GM13976 (cell line): ENCODE results near the gene PARN.

ENCODE experiments used
- DNase-seq: peaks from one replicate; pipeline ENCODE4 v3.0.0; 2012; ENCODE audit warnings: low spot score
- in situ Hi-C: fragments of 300-500 bp; cut with MboI; formaldehyde crosslinking; loops from one replicate; pipeline ENCODE4 v1.12.0; 2022; ENCODE audit warnings: low sequenced_read_pairs, mixed read lengths, inconsistent platforms; ENCODE audit not compliant: unreplicated experiment
- TF ChIP-seq, protein P1 (sequence below): IDR thresholded peaks from 2 replicates; pipeline ENCODE4 v1.5.1; 2012; ENCODE audit warnings: borderline replicate concordance, mild to moderate bottlenecking; ENCODE audit not compliant: insufficient read depth; ENCODE audit errors: extremely low read depth, missing control alignments, control extremely low read depth

The PARN gene

DNA sequence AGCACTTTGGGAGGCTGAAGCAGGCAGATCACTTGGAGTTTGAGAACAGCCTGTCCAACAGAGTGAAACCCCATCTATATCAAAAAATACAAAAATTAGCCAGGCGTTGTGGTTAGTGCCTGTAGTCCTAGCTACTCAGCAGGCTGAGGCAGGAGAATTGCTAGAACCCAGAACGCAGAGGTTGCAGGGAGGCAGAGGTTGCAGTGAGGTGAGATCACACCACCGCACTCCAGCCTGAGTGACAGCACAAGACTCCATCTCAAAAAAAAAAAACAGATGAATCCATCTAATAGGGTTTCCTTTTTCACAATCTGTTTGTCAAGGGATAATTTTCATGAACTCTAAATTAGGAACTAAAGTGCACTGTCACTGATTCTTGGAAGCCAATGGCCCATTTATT, 99.0 kb downstream of the PARN start:
- DNase-seq, result no peak
- TF ChIP-seq, protein P1, sequence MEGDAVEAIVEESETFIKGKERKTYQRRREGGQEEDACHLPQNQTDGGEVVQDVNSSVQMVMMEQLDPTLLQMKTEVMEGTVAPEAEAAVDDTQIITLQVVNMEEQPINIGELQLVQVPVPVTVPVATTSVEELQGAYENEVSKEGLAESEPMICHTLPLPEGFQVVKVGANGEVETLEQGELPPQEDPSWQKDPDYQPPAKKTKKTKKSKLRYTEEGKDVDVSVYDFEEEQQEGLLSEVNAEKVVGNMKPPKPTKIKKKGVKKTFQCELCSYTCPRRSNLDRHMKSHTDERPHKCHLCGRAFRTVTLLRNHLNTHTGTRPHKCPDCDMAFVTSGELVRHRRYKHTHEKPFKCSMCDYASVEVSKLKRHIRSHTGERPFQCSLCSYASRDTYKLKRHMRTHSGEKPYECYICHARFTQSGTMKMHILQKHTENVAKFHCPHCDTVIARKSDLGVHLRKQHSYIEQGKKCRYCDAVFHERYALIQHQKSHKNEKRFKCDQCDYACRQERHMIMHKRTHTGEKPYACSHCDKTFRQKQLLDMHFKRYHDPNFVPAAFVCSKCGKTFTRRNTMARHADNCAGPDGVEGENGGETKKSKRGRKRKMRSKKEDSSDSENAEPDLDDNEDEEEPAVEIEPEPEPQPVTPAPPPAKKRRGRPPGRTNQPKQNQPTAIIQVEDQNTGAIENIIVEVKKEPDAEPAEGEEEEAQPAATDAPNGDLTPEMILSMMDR, result no peak
- in situ Hi-C loops, result loop anchor here (25.0 kb wide), 1 partner anchor 594 kb away; no protein-coding TSS in a partner anchor

DNA sequence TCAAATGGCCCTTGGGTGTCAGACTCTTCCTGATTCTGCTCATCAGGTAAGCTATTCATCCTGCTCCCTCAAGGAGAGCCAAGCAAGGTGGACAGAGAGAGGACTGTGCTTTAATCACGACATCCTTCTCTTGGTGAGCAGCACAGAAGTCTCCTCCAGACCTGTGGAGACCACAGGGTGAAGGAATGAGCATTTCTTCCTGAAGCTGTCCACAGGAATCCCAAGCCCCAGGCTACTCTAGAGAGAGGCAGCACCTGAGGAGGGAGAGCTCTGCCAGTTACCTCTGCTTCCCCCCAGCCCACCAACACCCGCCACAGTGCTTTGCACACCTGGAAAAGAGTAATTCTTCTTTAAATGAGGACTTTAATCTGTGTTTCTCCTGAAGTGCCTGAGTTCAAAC, 100.0 kb downstream of the PARN start:
- TF ChIP-seq, protein P1, result no peak

DNA sequence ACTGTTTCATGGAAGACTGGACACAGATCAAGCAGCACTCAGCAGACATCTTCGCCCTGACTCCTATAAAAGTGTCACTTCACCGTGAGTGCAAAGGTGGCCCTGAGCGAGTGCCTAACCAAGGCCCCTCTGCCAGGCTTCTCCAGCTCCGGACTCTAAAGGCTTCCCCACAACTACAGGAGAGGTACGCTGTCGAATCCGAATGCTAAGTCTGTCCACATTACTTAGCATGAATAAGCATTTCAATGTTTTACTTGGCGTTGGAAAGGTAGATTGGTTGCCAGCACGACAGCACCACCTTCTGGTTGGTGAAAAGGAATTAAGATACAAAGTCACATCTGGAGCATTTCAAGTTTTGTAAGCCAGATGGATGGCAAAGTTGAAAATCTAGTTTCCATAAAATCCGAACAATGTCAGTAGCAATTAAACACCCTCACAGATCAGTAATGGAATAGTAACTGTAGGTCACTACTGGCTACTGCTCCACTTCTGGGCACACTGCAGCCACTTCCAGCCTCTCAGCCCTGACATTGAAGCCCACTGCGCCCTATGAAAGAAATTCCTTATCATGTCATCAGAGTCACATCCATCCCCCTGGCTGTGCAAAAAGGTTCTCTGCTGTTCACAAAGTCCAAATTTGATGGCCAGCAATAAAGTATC, 100.9 kb downstream of the PARN start:
- peak; percentile 69 for DNase-seq
- in situ Hi-C loops, result loop anchor here (5.0 to 25.0 kb wide), 2 partner anchors 227 to 592 kb away; no protein-coding TSS in a partner anchor
- TF ChIP-seq, protein P1, result peak; percentile 44

More for the DNA sequence above, 100.0 kb downstream of the PARN start:
- no peak for DNase-seq
- in situ Hi-C loops, result loop anchor here (25.0 kb wide), 1 partner anchor 593 kb away; no protein-coding TSS in a partner anchor

DNA sequence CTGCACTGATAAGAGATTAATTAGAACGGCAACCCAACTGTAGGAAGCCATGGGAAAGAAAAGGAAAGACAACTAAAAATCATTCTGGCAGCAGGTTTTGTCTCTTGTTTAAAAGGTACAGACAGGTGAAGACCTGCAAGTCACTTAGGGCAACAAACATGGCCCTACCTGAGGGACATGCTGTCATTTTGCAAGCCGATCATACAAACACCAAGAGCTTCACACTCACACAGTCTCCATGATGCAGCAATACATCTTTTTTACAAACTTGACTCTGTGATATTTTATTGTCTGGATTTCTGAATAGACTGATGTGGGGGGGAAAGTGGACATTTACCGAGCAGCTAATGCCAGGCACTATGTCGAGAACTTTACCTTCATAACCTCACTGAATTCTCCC, 101.8 kb downstream of the PARN start:
- TF ChIP-seq, protein P1, result no peak
- no peak for DNase-seq
- in situ Hi-C loops, result loop anchor here (5.0 to 25.0 kb wide), 2 partner anchors 226 to 591 kb away; no protein-coding TSS in a partner anchor

DNA sequence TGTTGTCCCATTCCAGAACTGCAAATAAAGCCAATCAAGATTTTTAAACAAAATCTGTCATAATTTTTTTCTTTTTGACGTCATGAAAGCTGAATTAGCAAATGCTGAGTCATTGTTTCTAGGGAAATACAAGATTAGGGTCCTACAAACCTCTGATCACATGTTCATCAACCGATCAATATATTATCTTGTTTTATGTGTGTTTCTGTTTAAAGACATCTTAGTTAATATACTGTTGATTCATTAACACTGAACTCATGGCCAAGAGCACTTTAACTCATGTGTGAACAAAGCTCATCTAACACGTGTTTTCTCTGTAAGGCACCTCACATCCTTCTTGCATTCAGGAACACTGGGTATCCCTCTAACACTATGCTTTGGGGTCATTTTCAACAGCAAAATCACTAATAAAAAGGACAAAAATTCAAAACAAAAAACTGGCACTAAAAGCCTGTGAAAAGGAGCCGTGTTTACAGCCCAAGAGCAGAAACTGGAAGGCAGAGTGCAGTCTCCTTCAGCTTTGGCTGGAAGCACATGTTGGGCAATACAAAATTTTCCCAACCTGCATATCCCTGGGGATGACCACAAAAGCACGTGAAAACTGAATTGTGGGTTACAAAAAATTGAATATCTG, 102.5 kb downstream of the PARN start:
- in situ Hi-C loops, result loop anchor here (5.0 to 25.0 kb wide), 2 partner anchors 225 to 590 kb away; no protein-coding TSS in a partner anchor
- no peak for DNase-seq

DNA sequence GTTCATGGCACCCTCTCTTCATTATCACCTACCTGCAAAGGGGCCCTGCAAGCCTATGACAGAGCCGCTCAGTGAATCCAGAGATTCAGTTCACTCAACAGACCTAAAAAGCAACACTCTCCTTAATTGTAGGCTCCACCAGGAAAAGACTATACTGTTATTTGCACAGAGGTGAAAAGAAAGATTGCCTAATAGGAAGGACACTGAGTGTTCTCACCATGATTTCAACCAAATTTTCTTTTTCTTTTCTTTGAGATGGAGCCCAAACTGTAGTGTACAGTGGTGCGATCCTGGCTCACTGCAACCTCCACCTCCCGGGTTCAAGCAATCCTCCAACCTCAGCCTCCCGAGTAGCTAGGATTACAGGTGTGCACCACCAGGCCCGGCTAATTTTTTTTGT, 104.5 kb downstream of the PARN start:
- TF ChIP-seq, protein P1, result no peak
- DNase-seq, result no peak
- in situ Hi-C loops, result loop anchor here (5.0 to 25.0 kb wide), 2 partner anchors 223 to 588 kb away; no protein-coding TSS in a partner anchor

More for the DNA sequence above, 102.5 kb downstream of the PARN start:
- TF ChIP-seq, protein P1, result no peak
